IPS-15b (cell line): ENCODE data around the gene PDE7B.

ENCODE experiments used
- H3K27me3 ChIP-seq: one replicate; pipeline ENCODE4 v1.6.1; 2013; ENCODE audit warnings: low read length; ENCODE audit not compliant: control insufficient read depth, insufficient read depth
- H3K36me3 ChIP-seq: one replicate; pipeline ENCODE4 v1.6.1; 2013; ENCODE audit warnings: low read length; ENCODE audit not compliant: control insufficient read depth, insufficient read depth
- H3K4me1 ChIP-seq: one replicate; pipeline ENCODE4 v1.6.1; 2013; ENCODE audit warnings: mild to moderate bottlenecking, low read length; ENCODE audit not compliant: control insufficient read depth, insufficient read depth
- H3K4me3 ChIP-seq: one replicate; pipeline ENCODE4 v1.5.1; 2013; ENCODE audit warnings: low read depth, low read length
- H3K9ac ChIP-seq: one replicate; pipeline ENCODE4 v1.6.1; 2013; ENCODE audit warnings: low read depth, mild to moderate bottlenecking, low read length
- H3K9me3 ChIP-seq: one replicate; pipeline ENCODE4 v1.6.1; 2013; ENCODE audit warnings: mild to moderate bottlenecking, low read length; ENCODE audit not compliant: control insufficient read depth, insufficient read depth

PDE7B gene

GRCh38 chr6:135871878-135872277 lies 20.4 kb downstream of the PDE7B start:
- H3K4me1 ChIP-seq, result no peaks in the 10 kb centered on the region
- H3K4me3 ChIP-seq, result no peak overlapping the region
- no peak overlapping the region for H3K9ac ChIP-seq
- H3K27me3 ChIP-seq, result no peaks in the 10 kb centered on the region
- no peaks in the 10 kb centered on the region for H3K9me3 ChIP-seq
- no peaks in the 10 kb centered on the region for H3K36me3 ChIP-seq

- H3K4me3 ChIP-seq, result no peak overlapping the region
- no peaks in the 10 kb centered on the region for H3K36me3 ChIP-seq
- H3K9me3 ChIP-seq, result no peaks in the 10 kb centered on the region
- no peaks in the 10 kb centered on the region for H3K4me1 ChIP-seq
- H3K27me3 ChIP-seq, result no peaks in the 10 kb centered on the region
- H3K9ac ChIP-seq, result no peak overlapping the region
These were observed 23.9 kb downstream of the PDE7B start for GRCh38 chr6:135875446-135875845.

DNA sequence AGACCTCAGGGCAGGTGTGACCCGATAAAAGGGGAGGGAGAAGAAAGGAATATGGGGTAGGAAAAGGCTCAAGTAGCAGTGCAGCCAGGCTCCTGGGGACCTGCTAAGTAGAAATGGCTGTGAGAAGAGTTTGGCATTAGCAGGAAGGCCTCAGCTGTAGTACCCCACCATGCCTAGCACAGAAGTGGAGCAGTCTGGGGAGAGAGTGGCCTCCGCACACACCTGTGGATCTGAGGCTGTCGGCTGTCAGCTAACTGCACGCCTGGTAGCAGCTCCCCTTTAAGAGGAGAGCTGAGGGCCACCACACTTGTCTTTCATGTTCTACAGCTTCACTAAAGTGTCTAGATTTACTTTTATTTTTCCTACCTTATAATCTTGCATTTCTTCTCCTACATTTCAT lies 24.6 kb downstream of the PDE7B start:
- no peaks in the 10 kb centered on the region for H3K36me3 ChIP-seq
- H3K27me3 ChIP-seq, result no peaks in the 10 kb centered on the region
- H3K9ac ChIP-seq, result no peak overlapping the region
- no peak overlapping the region for H3K4me3 ChIP-seq
- no peaks in the 10 kb centered on the region for H3K4me1 ChIP-seq
- H3K9me3 ChIP-seq, result no peaks in the 10 kb centered on the region

GRCh38 chr6:135877666-135878065 lies 26.2 kb downstream of the PDE7B start:
- no peaks in the 10 kb centered on the region for H3K4me1 ChIP-seq
- H3K4me3 ChIP-seq, result no peak overlapping the region
- no peaks in the 10 kb centered on the region for H3K9me3 ChIP-seq
- H3K36me3 ChIP-seq, result no peaks in the 10 kb centered on the region
- H3K27me3 ChIP-seq, result no peaks in the 10 kb centered on the region
- H3K9ac ChIP-seq, result no peak overlapping the region

GRCh38 chr6:135880066-135880972 lies 28.8 kb downstream of the PDE7B start:
- H3K36me3 ChIP-seq, result no peaks in the 10 kb centered on the region
- H3K27me3 ChIP-seq, result no peaks in the 10 kb centered on the region
- no peak overlapping the region for H3K4me3 ChIP-seq
- no peaks in the 10 kb centered on the region for H3K4me1 ChIP-seq
- no peak overlapping the region for H3K9ac ChIP-seq
- no peaks in the 10 kb centered on the region for H3K9me3 ChIP-seq

GRCh38 chr6:135883045-135883444 lies 31.5 kb downstream of the PDE7B start:
- no peaks in the 10 kb centered on the region for H3K9me3 ChIP-seq
- H3K4me1 ChIP-seq, result no peaks in the 10 kb centered on the region
- no peak overlapping the region for H3K9ac ChIP-seq
- no peaks in the 10 kb centered on the region for H3K27me3 ChIP-seq
- no peak overlapping the region for H3K4me3 ChIP-seq
- H3K36me3 ChIP-seq, result no peaks in the 10 kb centered on the region

DNA sequence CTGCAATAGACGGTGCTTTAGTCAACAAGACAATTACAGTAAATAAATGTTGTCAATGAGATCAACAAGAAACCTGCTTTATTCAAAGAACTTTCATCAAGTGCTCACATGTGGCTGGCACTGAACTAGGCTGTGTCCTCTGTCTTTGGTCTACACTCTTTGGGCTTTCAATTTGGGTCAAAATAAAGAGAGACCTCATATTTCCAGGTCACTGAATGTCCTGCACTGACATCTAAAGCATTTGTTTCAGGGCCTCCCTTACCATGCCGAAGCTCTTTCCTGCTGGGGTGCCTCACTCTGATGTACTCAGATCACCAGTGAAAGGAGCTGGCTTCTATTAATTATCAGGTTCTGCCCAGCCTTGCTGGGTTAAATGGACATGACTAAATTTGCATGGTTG lies 32.0 kb downstream of the PDE7B start:
- no peaks in the 10 kb centered on the region for H3K4me1 ChIP-seq
- no peaks in the 10 kb centered on the region for H3K27me3 ChIP-seq
- no peaks in the 10 kb centered on the region for H3K9me3 ChIP-seq
- no peaks in the 10 kb centered on the region for H3K36me3 ChIP-seq
- H3K9ac ChIP-seq, result no peak overlapping the region
- H3K4me3 ChIP-seq, result no peak overlapping the region

DNA sequence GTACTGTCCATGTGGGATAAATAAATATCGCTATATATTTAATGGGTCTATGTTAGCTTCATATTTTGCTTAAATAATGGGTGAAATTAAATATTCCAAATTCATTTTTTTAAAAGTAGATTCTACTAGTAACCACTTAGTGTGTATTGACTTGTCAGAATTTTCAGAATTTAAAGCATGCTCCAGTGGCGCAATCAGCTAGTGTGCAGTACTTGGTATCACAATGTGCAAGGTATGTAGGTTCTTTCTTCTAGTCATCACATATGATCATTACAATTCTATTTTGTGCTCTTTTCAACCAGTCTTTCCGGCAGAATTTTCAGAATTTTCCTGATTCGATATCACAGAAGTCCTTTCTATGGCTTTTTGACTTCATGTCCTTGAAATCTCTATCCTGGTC lies 32.6 kb downstream of the PDE7B start:
- no peaks in the 10 kb centered on the region for H3K4me1 ChIP-seq
- H3K9ac ChIP-seq, result no peak overlapping the region
- no peaks in the 10 kb centered on the region for H3K27me3 ChIP-seq
- H3K4me3 ChIP-seq, result no peak overlapping the region
- no peaks in the 10 kb centered on the region for H3K9me3 ChIP-seq
- H3K36me3 ChIP-seq, result no peaks in the 10 kb centered on the region

GRCh38 chr6:135887069-135887468 lies 35.6 kb downstream of the PDE7B start:
- H3K9ac ChIP-seq, result no peak overlapping the region
- H3K4me3 ChIP-seq, result no peak overlapping the region
- no peaks in the 10 kb centered on the region for H3K27me3 ChIP-seq
- H3K9me3 ChIP-seq, result no peaks in the 10 kb centered on the region
- H3K4me1 ChIP-seq, result no peaks in the 10 kb centered on the region
- no peaks in the 10 kb centered on the region for H3K36me3 ChIP-seq

DNA sequence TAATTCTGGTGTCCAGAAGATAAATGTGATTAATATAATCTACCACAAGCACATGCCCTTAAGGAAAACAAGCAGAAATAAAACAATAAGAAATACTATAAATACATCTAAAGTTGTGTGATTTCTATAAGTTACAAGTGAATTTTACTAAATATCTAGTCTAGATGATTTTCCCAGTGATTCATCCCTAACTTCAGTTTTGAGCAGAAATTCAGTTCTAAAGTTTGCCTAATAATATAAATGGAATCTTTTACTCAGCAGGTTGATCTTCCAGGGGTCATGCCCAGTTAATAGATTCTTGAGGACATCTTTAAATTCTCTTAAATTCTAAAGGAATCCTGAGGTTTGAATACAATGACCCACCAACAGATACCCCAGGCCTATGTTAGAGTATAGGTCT lies 37.3 kb downstream of the PDE7B start:
- H3K9ac ChIP-seq, result no peak overlapping the region
- no peaks in the 10 kb centered on the region for H3K4me1 ChIP-seq
- H3K27me3 ChIP-seq, result no peaks in the 10 kb centered on the region
- no peak overlapping the region for H3K4me3 ChIP-seq
- H3K9me3 ChIP-seq, result no peaks in the 10 kb centered on the region
- H3K36me3 ChIP-seq, result no peaks in the 10 kb centered on the region

GRCh38 chr6:135890876-135891275 lies 39.4 kb downstream of the PDE7B start:
- Histone ChIP-seq H3K27me3 (no peaks in the 10 kb centered on the region), H3K36me3 (no peaks in the 10 kb centered on the region), H3K9me3 (no peaks in the 10 kb centered on the region), H3K9ac (no peak overlapping the region), H3K4me3 (no peak overlapping the region), H3K4me1 (no peaks in the 10 kb centered on the region)

DNA sequence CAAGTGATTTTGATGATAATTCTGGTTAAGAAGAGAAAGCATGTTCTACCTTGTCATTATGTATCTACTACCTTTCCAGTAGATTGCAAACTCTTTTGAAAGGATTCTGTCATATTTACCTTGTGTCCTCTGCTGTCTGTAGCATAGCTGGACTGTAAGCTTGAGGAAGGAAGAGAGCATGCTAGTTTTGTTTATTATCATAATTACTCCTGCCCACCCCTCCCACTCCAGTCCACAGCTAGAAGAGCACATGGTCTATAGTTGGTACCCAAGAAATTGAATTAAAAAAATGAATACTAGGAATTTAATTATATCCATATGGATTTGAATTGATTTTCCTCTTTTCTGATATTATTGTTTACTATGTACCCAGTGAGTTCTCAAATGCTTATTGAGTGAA lies 40.2 kb downstream of the PDE7B start:
- H3K9me3 ChIP-seq, result no peaks in the 10 kb centered on the region
- no peak overlapping the region for H3K9ac ChIP-seq
- H3K4me1 ChIP-seq, result no peaks in the 10 kb centered on the region
- no peaks in the 10 kb centered on the region for H3K27me3 ChIP-seq
- H3K36me3 ChIP-seq, result no peaks in the 10 kb centered on the region
- no peak overlapping the region for H3K4me3 ChIP-seq
